ENCODE measurements around the gene ANKRD9. TPM values are rescaled to one million over a fixed set of nuclear protein-coding genes. Genes with fewer than 3 reads are reported as not detected.
"Not testable (repeated sequence)": the region's sequence is repeated elsewhere in the genome, so short reads cannot be mapped to it uniquely, and the experiment has no call there.

Gene ANKRD9
- total RNA-seq, 1 donor from 2014 or later: 10.8 TPM

- no peaks in the 10 kb centered on the region for H3K36me3 ChIP-seq
- H3K4me1 ChIP-seq: no peaks in the 10 kb centered on the region
- H3K27ac ChIP-seq: no peak overlapping the region
- H3K79me2 ChIP-seq (ENCODE audit: low read depth): no peaks in the 10 kb centered on the region
- H3K9me3 ChIP-seq (ENCODE audit: low read depth): no peaks in the 10 kb centered on the region
- Mint-ChIP-seq H3K9me3 (no peaks in the 10 kb centered on the region), H3K36me3 (no peaks in the 10 kb centered on the region), H3K4me3 (peak overlapping the region; percentile 85), H3K4me1 (peaks cover 7% of the 10 kb centered on the region), H3K27ac (no peak overlapping the region), H3K27me3 (ENCODE audit: insufficient read depth, low read depth) (no peaks in the 10 kb centered on the region)
- no peak for TF ChIP-seq EZH2phosphoT487 (IDR thresholded peaks at IDR 0.05)
- no peak for TF ChIP-seq EZH2 (IDR thresholded peaks at IDR 0.05)
- TF ChIP-seq CTCF (IDR thresholded peaks at IDR 0.05): no peak
- H4K20me1 ChIP-seq (ENCODE audit: low read depth): no peaks in the 10 kb centered on the region
- no peak overlapping the region for H2AFZ ChIP-seq (replicated peaks)
- H3K4me2 ChIP-seq: no peak overlapping the region
- peaks cover 2% of the 10 kb centered on the region for H3K27me3 ChIP-seq
- no peak overlapping the region for H3K9ac ChIP-seq
- H3K4me3 ChIP-seq: no peak overlapping the region
- H3F3A ChIP-seq (ENCODE audit: low read depth): peaks cover 9% of the 10 kb centered on the region
- DNase-seq (ENCODE audit: low spot score): no peak
These were observed 14.2 kb upstream of the ANKRD9 start for GRCh38 chr14:102523569-102524450.

- Histone ChIP-seq H3K4me1 (no peaks in the 10 kb centered on the region), H3K9me3 (ENCODE audit: low read depth) (no peaks in the 10 kb centered on the region), H4K20me1 (ENCODE audit: low read depth) (no peaks in the 10 kb centered on the region), H3K27me3 (peaks cover 7% of the 10 kb centered on the region), H2AFZ (replicated peaks) (no peak overlapping the region), H3K79me2 (ENCODE audit: low read depth) (no peaks in the 10 kb centered on the region), H3K4me3 (no peak overlapping the region), H3K27ac (no peak overlapping the region), H3K4me2 (no peak overlapping the region), H3K36me3 (no peaks in the 10 kb centered on the region), H3K9ac (no peak overlapping the region), H3F3A (ENCODE audit: low read depth) (peaks cover 12% of the 10 kb centered on the region)
- Mint-ChIP-seq H3K4me1 (peaks cover 7% of the 10 kb centered on the region), H3K27ac (no peak overlapping the region), H3K36me3 (no peaks in the 10 kb centered on the region), H3K4me3 (peak overlapping the region; percentile 67), H3K27me3 (ENCODE audit: insufficient read depth, low read depth) (no peaks in the 10 kb centered on the region), H3K9me3 (no peaks in the 10 kb centered on the region)
- TF ChIP-seq EZH2 (IDR thresholded peaks at IDR 0.05) (no peak), EZH2phosphoT487 (IDR thresholded peaks at IDR 0.05) (no peak), CTCF (IDR thresholded peaks at IDR 0.05) (no peak)
- DNase-seq (ENCODE audit: low spot score): no peak
These were observed 13.6 kb upstream of the ANKRD9 start for GRCh38 chr14:102523200-102523568.

GRCh38 chr14:102519709-102520108, 10.1 kb upstream of the ANKRD9 start:
- H3K4me3 ChIP-seq; H3K36me3 Mint-ChIP-seq; H2AFZ ChIP-seq (replicated peaks); H3K27ac ChIP-seq; H3K79me2 ChIP-seq (ENCODE audit: low read depth); H3K9me3 ChIP-seq (ENCODE audit: low read depth); DNase-seq (ENCODE audit: low spot score); H3K4me1 Mint-ChIP-seq; H3K4me1 ChIP-seq; H3K4me2 ChIP-seq; H3K9ac ChIP-seq; H3K36me3 ChIP-seq; H3K9me3 Mint-ChIP-seq; H4K20me1 ChIP-seq (ENCODE audit: low read depth); H3K27ac Mint-ChIP-seq; H3K4me3 Mint-ChIP-seq; H3K27me3 Mint-ChIP-seq (ENCODE audit: insufficient read depth, low read depth): not testable (repeated sequence)
- peaks cover 15% of the 10 kb centered on the region for H3K27me3 ChIP-seq
- H3F3A ChIP-seq (ENCODE audit: low read depth): peaks cover 21% of the 10 kb centered on the region

GRCh38 chr14:102518063-102518648, 8.6 kb upstream of the ANKRD9 start:
- H3K4me2 ChIP-seq: no peak overlapping the region
- peaks cover 3% of the 10 kb centered on the region for H3K4me1 Mint-ChIP-seq
- H3F3A ChIP-seq (ENCODE audit: low read depth): peaks cover 21% of the 10 kb centered on the region
- no peaks in the 10 kb centered on the region for H3K36me3 ChIP-seq
- H4K20me1 ChIP-seq (ENCODE audit: low read depth): no peaks in the 10 kb centered on the region
- H3K9me3 ChIP-seq (ENCODE audit: low read depth): no peaks in the 10 kb centered on the region
- TF ChIP-seq CTCF (IDR thresholded peaks at IDR 0.05) (no peak), EZH2 (IDR thresholded peaks at IDR 0.05) (no peak), EZH2phosphoT487 (IDR thresholded peaks at IDR 0.05) (no peak)
- no peaks in the 10 kb centered on the region for H3K9me3 Mint-ChIP-seq
- H3K27me3 Mint-ChIP-seq (ENCODE audit: insufficient read depth, low read depth): peaks cover 9% of the 10 kb centered on the region
- H3K9ac ChIP-seq: no peak overlapping the region
- no peak overlapping the region for H3K27ac ChIP-seq
- no peaks in the 10 kb centered on the region for H3K36me3 Mint-ChIP-seq
- H3K4me1 ChIP-seq: no peaks in the 10 kb centered on the region
- H3K27ac Mint-ChIP-seq: no peak overlapping the region
- no peak overlapping the region for H2AFZ ChIP-seq (replicated peaks)
- no peak overlapping the region for H3K4me3 ChIP-seq
- no peak for DNase-seq (ENCODE audit: low spot score)
- no peaks in the 10 kb centered on the region for H3K79me2 ChIP-seq (ENCODE audit: low read depth)
- peaks cover 15% of the 10 kb centered on the region for H3K27me3 ChIP-seq
- H3K4me3 Mint-ChIP-seq: peak overlapping the region; percentile 83

All from neural progenitor cell (in vitro differentiated cells).